Activated CD8-positive, alpha-beta T cell treated with anti-CD3 and anti-CD28 coated beads for 36 hours (primary cell): ENCODE results near the gene SF3B6. TPM values are rescaled to one million over a fixed set of nuclear protein-coding genes. Genes with fewer than 3 reads are reported as not detected.

ENCODE experiments used
- ATAC-seq: fragments of 200-7000 bp; cut with Tn5 transposase; one replicate; pipeline ENCODE4 v1.10.0; 2021; ENCODE audit warnings: mild to moderate bottlenecking, moderate library complexity
- CTCF ChIA-PET: fragments of 350-600 bp; sonication (Branson Sonifier 250); formaldehyde crosslinking; loops from one replicate; lab custom pipeline; 2021; ENCODE audit warnings: antibody characterized with exemption; lab: Charles Lee
- POLR2A ChIA-PET: fragments of 350-600 bp; sonication (Branson Sonifier 250); formaldehyde crosslinking; loops from one replicate; lab custom pipeline; 2021; ENCODE audit warnings: antibody characterized with exemption; lab: Charles Lee
- DNase-seq: peaks from one replicate; pipeline ENCODE4 v3.0.0-alpha.2; 2020
- H3K27ac Mint-ChIP-seq: one replicate; pipeline ENCODE4 v1.8.0; 2021; ENCODE audit warnings: mild to moderate bottlenecking, mixed read lengths
- H3K27me3 Mint-ChIP-seq: one replicate; pipeline ENCODE4 v1.8.0; 2021; ENCODE audit warnings: mixed read lengths
- H3K36me3 Mint-ChIP-seq: one replicate; pipeline ENCODE4 v1.8.0; 2021; ENCODE audit warnings: low read depth, mixed read lengths
- H3K4me1 Mint-ChIP-seq: one replicate; pipeline ENCODE4 v1.8.0; 2021; ENCODE audit warnings: low read depth, mixed read lengths
- H3K4me3 Mint-ChIP-seq: one replicate; pipeline ENCODE4 v1.8.0; 2021; ENCODE audit warnings: mild to moderate bottlenecking, moderate library complexity, mixed read lengths
- H3K9me3 Mint-ChIP-seq: one replicate; pipeline ENCODE4 v1.8.0; 2021; ENCODE audit warnings: mixed read lengths
- CTCF ChIP-seq: fragments of 200-600 bp; IDR thresholded peaks from one replicate; pipeline ENCODE4 v1.8.0; 2022; ENCODE audit warnings: antibody characterized with exemption, mild to moderate bottlenecking
- intact Hi-C: fragments of 100-400 bp; cut with micrococcal nuclease; formaldehyde crosslinking; loops from one replicate; pipeline ENCODE4 v1.10.0; 2022
- total RNA-seq, 2 experiments: library from RNA; stranded (reverse); gene quantifications; one replicate each; pipeline ENCODE4 v1.2.3, GENCODE V29; 2021

Gene SF3B6
- 100 to 1,000 TPM; 141 to 144 TPM for total RNA-seq

GRCh38 chr2:24075915-24076848, at the start of gene SF3B6:
Gene SF3B6 (minus strand): TSS chr2:24076326. CDS start chr2:24076229, 97 bp downstream.
- Mint-ChIP-seq H3K27ac (peak within 1 kb of the TSS; percentile 98), H3K9me3 (no peaks in the 10 kb centered on the region), H3K27me3 (no peaks in the 10 kb centered on the region), H3K4me1 (peaks cover 36% of the 10 kb centered on the region), H3K36me3 (peaks cover 18% of the 10 kb centered on the region), H3K4me3 (peak within 1 kb of the TSS; percentile 93)
- ATAC-seq (peak; percentile 92), DNase-seq (peak; percentile 100)
- TF ChIP-seq CTCF = no peak
- ChIA-PET CTCF (interaction anchor here (0.8 to 5.7 kb wide), 6 partner anchors 9 to 255 kb away, joined by 3 to 27 read pairs (median 7); partner anchors contain the start of genes ATAD2B and TP53I3), POLR2A (interaction anchor here (0.7 to 2.4 kb wide), 9 partner anchors 10 to 284 kb away, joined by 3 to 18 read pairs (median 3); partner anchors contain the start of genes ATAD2B, ITSN2 and WDCP)
- intact Hi-C loops = loop anchor here (5.0 kb wide), 1 partner anchor 149 kb away; the partner anchor contains the start of gene ATAD2B

GRCh38 chr2:24123922-24124580, 47.9 kb upstream of the SF3B6 start:
- no peak for TF ChIP-seq CTCF
- POLR2A ChIA-PET = interaction anchor here (0.7 to 1.6 kb wide), 2 partner anchors 22 to 197 kb away, joined by 3 to 7 read pairs; partner anchors contain the start of gene ATAD2B

GRCh38 chr2:24123195-24123921, 47.2 kb upstream of the SF3B6 start, which contains the start of the genes FAM228B and PFN4:
Gene FAM228B (plus strand): TSS chr2:24123469. CDS start chr2:24124362, 893 bp downstream.
Gene PFN4 (minus strand): TSS chr2:24123334. CDS start chr2:24122535, 799 bp downstream.
- Mint-ChIP-seq H3K4me3 (peak within 1 kb of the TSS; percentile 78), H3K4me1 (peaks cover 17% of the 10 kb centered on the region), H3K36me3 (no peaks in the 10 kb centered on the region), H3K27ac (peak within 1 kb of the TSS; percentile 71), H3K27me3 (no peaks in the 10 kb centered on the region), H3K9me3 (no peaks in the 10 kb centered on the region)
- intact Hi-C loops = no loop called here
- peak; percentile 76 for DNase-seq
- ChIA-PET POLR2A (interaction anchor here (0.7 to 2.2 kb wide), 5 partner anchors 12 to 303 kb away, joined by 3 to 7 read pairs (median 5); partner anchors contain the start of genes ATAD2B and TP53I3), CTCF (interaction anchor here (0.6 to 2.7 kb wide), 6 partner anchors 12 to 1254 kb away, joined by 3 to 18 read pairs (median 4); partner anchors contain the start of genes ATAD2B and TP53I3)
- no peak for TF ChIP-seq CTCF
- ATAC-seq = peak; percentile 92

More at GRCh38 chr2:24123922-24124580, 47.9 kb upstream of the SF3B6 start:
- H3K36me3 Mint-ChIP-seq = no peaks in the 10 kb centered on the region
- intact Hi-C loops = no loop called here
- DNase-seq (no peak), ATAC-seq (no peak)
- peak overlapping the region; percentile 70 for H3K27ac Mint-ChIP-seq
- H3K27me3 Mint-ChIP-seq = no peaks in the 10 kb centered on the region
- CTCF ChIA-PET = interaction anchor here (1.3 to 2.7 kb wide), 2 partner anchors 40 to 197 kb away, joined by 4 to 18 read pairs; partner anchors contain the start of genes ATAD2B and TP53I3
- H3K4me1 Mint-ChIP-seq = peaks cover 17% of the 10 kb centered on the region
- H3K9me3 Mint-ChIP-seq = no peaks in the 10 kb centered on the region
- H3K4me3 Mint-ChIP-seq = peak overlapping the region; percentile 78

- Mint-ChIP-seq H3K36me3 (no peaks in the 10 kb centered on the region), H3K27ac (peak overlapping the region; percentile 71), H3K4me1 (peaks cover 17% of the 10 kb centered on the region), H3K4me3 (peak overlapping the region; percentile 71), H3K9me3 (no peaks in the 10 kb centered on the region), H3K27me3 (no peaks in the 10 kb centered on the region)
- DNase-seq (no peak), ATAC-seq (no peak)
- intact Hi-C loops = no loop called here
- ChIA-PET CTCF (interaction anchor here (0.6 to 1.3 kb wide), 6 partner anchors 11 to 1255 kb away, joined by 3 to 8 read pairs (median 4); partner anchors contain the start of gene TP53I3), POLR2A (interaction anchor here (0.6 to 2.2 kb wide), 6 partner anchors 11 to 302 kb away, joined by 3 to 6 read pairs (median 3); partner anchors contain the start of gene TP53I3)
- no peak for TF ChIP-seq CTCF
Observed at GRCh38 chr2:24122366-24123194, 46.5 kb upstream of the SF3B6 start.
